H9 (cell line): ENCODE measurements around the gene CBLL1. TPM values are rescaled to one million over a fixed set of nuclear protein-coding genes. Genes with fewer than 3 reads are reported as not detected.

Experiments
- DNase-seq: peaks from one replicate; pipeline ENCODE4 v3.0.0-alpha.2; 2017
- H2AFZ ChIP-seq: one replicate; pipeline ENCODE4 v1.6.1; 2013; ENCODE audit warnings: mild to moderate bottlenecking, low read length, control low read depth, moderate library complexity
- H2AK5ac ChIP-seq: 2 replicates; pipeline ENCODE4 v1.6.1; 2013; ENCODE audit warnings: low read length, control low read depth, mixed read lengths; ENCODE audit not compliant: insufficient read length
- H2BK120ac ChIP-seq: one replicate; pipeline ENCODE4 v1.6.1; 2013; ENCODE audit warnings: low read depth, mild to moderate bottlenecking, low read length, control low read depth, inconsistent platforms; ENCODE audit not compliant: poor library complexity, severe bottlenecking
- H2BK12ac ChIP-seq: 2 replicates; pipeline ENCODE4 v1.6.1; 2013; ENCODE audit warnings: low read length, control low read depth, mixed read lengths, low read depth; ENCODE audit not compliant: insufficient read length
- H2BK15ac ChIP-seq: 2 replicates; pipeline ENCODE4 v1.6.1; 2013; ENCODE audit warnings: low read depth, low read length, control low read depth
- H2BK20ac ChIP-seq: one replicate; pipeline ENCODE4 v1.6.1; 2013; ENCODE audit warnings: low read depth, mild to moderate bottlenecking, low read length, control low read depth, inconsistent platforms; ENCODE audit not compliant: poor library complexity, severe bottlenecking
- H2BK5ac ChIP-seq: 2 replicates; pipeline ENCODE4 v1.6.1; 2013; ENCODE audit warnings: low read length, control low read depth, mixed read lengths; ENCODE audit not compliant: insufficient read length
- H3K14ac ChIP-seq: 2 replicates; pipeline ENCODE4 v1.6.1; 2013; ENCODE audit warnings: low read length, control low read depth; ENCODE audit not compliant: insufficient read depth
- H3K18ac ChIP-seq: 2 replicates; pipeline ENCODE4 v1.6.1; 2013; ENCODE audit warnings: low read depth, mild to moderate bottlenecking, mixed read lengths, low read length, control low read depth; ENCODE audit not compliant: insufficient read length
- H3K23ac ChIP-seq: 2 replicates; pipeline ENCODE4 v1.6.1; 2013; ENCODE audit warnings: low read length, control low read depth, mixed read lengths, low read depth; ENCODE audit not compliant: insufficient read length
- H3K23me2 ChIP-seq: 2 replicates; pipeline ENCODE4 v1.6.1; 2013; ENCODE audit warnings: low read depth, mild to moderate bottlenecking, mixed read lengths, low read length, control low read depth; ENCODE audit not compliant: insufficient read length, poor library complexity, severe bottlenecking
- H3K27ac ChIP-seq: 2 replicates; pipeline ENCODE4 v1.5.1; 2013; ENCODE audit warnings: low read length, control low read depth, mixed read lengths, low read depth; ENCODE audit not compliant: insufficient read length
- H3K27me3 ChIP-seq: 2 replicates; pipeline ENCODE4 v1.6.1; 2013; ENCODE audit warnings: low read length, control low read depth, inconsistent platforms; ENCODE audit not compliant: insufficient read depth
- H3K4ac ChIP-seq: 2 replicates; pipeline ENCODE4 v1.6.1; 2013; ENCODE audit warnings: low read depth, mild to moderate bottlenecking, control low read depth, inconsistent platforms, low read length, moderate library complexity
- H3K4me1 ChIP-seq: 2 replicates; pipeline ENCODE4 v1.6.1; 2013; ENCODE audit warnings: low read length, control low read depth, inconsistent platforms; ENCODE audit not compliant: insufficient read depth
- H3K4me2 ChIP-seq: 2 replicates; pipeline ENCODE4 v1.6.1; 2013; ENCODE audit warnings: low read length, control low read depth, mixed read lengths; ENCODE audit not compliant: insufficient read length, insufficient read depth
- H3K56ac ChIP-seq: 2 replicates; pipeline ENCODE4 v1.6.1; 2013; ENCODE audit warnings: low read depth, mild to moderate bottlenecking, mixed read lengths, low read length, control low read depth; ENCODE audit not compliant: insufficient read length
- H3K79me1 ChIP-seq: 2 replicates; pipeline ENCODE4 v1.6.1; 2013; ENCODE audit warnings: low read depth, mild to moderate bottlenecking, moderate library complexity, low read length, control low read depth, inconsistent platforms; ENCODE audit not compliant: insufficient read depth, poor library complexity, severe bottlenecking
- H3K79me2 ChIP-seq: 2 replicates; pipeline ENCODE4 v1.6.1; 2013; ENCODE audit warnings: low read length, control low read depth, inconsistent platforms; ENCODE audit not compliant: insufficient read depth
- H3K9ac ChIP-seq: 2 replicates; pipeline ENCODE4 v1.6.1; 2013; ENCODE audit warnings: low read length, control low read depth, mixed read lengths; ENCODE audit not compliant: insufficient read length; ENCODE audit errors: extremely low read depth
- H3K9me3 ChIP-seq: one replicate; pipeline ENCODE4 v1.6.1; 2013; ENCODE audit warnings: low read depth, low read length, inconsistent platforms; ENCODE audit not compliant: control insufficient read depth
- H3T11ph ChIP-seq: one replicate; pipeline ENCODE4 v1.6.1; 2013; ENCODE audit warnings: mild to moderate bottlenecking, low read length, control low read depth, inconsistent platforms
- H4K20me1 ChIP-seq: one replicate; pipeline ENCODE4 v1.6.1; 2013; ENCODE audit not compliant: control insufficient read depth, insufficient read length, insufficient read depth
- H4K5ac ChIP-seq: 2 replicates; pipeline ENCODE4 v1.6.1; 2013; ENCODE audit warnings: low read depth, mild to moderate bottlenecking, mixed read lengths, low read length, control low read depth; ENCODE audit not compliant: insufficient read length
- H4K8ac ChIP-seq: replicated peaks from 2 replicates; pipeline ENCODE4 v1.6.1; 2013; ENCODE audit warnings: low read length, control low read depth, mixed read lengths, low read depth; ENCODE audit not compliant: insufficient read length
- H4K91ac ChIP-seq: 2 replicates; pipeline ENCODE4 v1.6.1; 2013; ENCODE audit warnings: low read depth, mild to moderate bottlenecking, moderate library complexity, mixed read lengths, low read length, control low read depth; ENCODE audit not compliant: insufficient read length
- H3K27ac Mint-ChIP-seq, 3 experiments: 2 replicates in 2 of 3; 3 replicates in 1 of 3; pipeline ENCODE4 v1.8.0; 2020 to 2021; ENCODE audit warnings: mixed read lengths in 3 of 3, mild to moderate bottlenecking in 1 of 3, moderate library complexity in 1 of 3
- H3K27me3 Mint-ChIP-seq: 2 replicates; pipeline ENCODE4 v1.8.0; 2021; ENCODE audit warnings: low read depth, mild to moderate bottlenecking, moderate library complexity, mixed read lengths
- H3K36me3 Mint-ChIP-seq, 3 experiments: 2 replicates in 2 of 3; 3 replicates in 1 of 3; pipeline ENCODE4 v1.8.0; 2020 to 2021; ENCODE audit warnings: low read depth in 3 of 3, mixed read lengths in 3 of 3; ENCODE audit not compliant: insufficient read depth in 1 of 3
- H3K4me1 Mint-ChIP-seq, 2 experiments: 2 replicates each; pipeline ENCODE4 v1.8.0; 2020; ENCODE audit warnings: mixed read lengths in 2 of 2
- H3K4me3 Mint-ChIP-seq, 2 experiments: 2 replicates in 1 of 2; 3 replicates in 1 of 2; pipeline ENCODE4 v1.8.0; 2020 to 2021; ENCODE audit warnings: mild to moderate bottlenecking in 2 of 2, mixed read lengths in 2 of 2, moderate library complexity in 1 of 2
- H3K9me3 Mint-ChIP-seq, 2 experiments: 2 replicates in 1 of 2; 3 replicates in 1 of 2; pipeline ENCODE4 v1.8.0; 2020; ENCODE audit warnings: mild to moderate bottlenecking in 2 of 2, mixed read lengths in 2 of 2, moderate library complexity in 1 of 2
- CTCF ChIP-seq: fragments of 200-600 bp; sonication (generic); conservative IDR thresholded peaks from 3 replicates; pipeline ENCODE4 v1.8.0; 2021; ENCODE audit warnings: antibody characterized with exemption, mild to moderate bottlenecking
- WGBS: extraction: QIAGEN DNeasy Blood & Tissue Kit; methylation state at CpG from one replicate; pipeline ENCODE4 v1.1.7; 2013; ENCODE audit warnings: missing lambda C conversion rate, low lambda C conversion rate, mixed read lengths; ENCODE audit not compliant: insufficient read length; ENCODE audit errors: extremely low coverage; 5-methylcytosine and 5-hydroxymethylcytosine counted together
- total RNA-seq: library from RNA; stranded (reverse); gene quantifications from 2 replicates; pipeline ENCODE4 v1.2.1, GENCODE V29; 2021

CBLL1 gene
- total RNA-seq, 1 experiment from 2014 or later = 32.2 TPM

- WGBS = no CpG with 5 or more reads among the region's 1 CpG
- Histone ChIP-seq H3K9ac (no peak overlapping the region), H3K23me2 (no peaks in the 10 kb centered on the region), H3T11ph (no peak overlapping the region), H3K27ac (no peak overlapping the region), H3K79me1 (no peaks in the 10 kb centered on the region), H4K5ac (no peak overlapping the region), H3K56ac (no peak overlapping the region), H3K4ac (no peak overlapping the region), H2AK5ac (no peak overlapping the region), H4K8ac (no peak overlapping the region), H3K23ac (no peak overlapping the region), H2BK15ac (no peak overlapping the region), H2AFZ (no peak overlapping the region), H3K18ac (no peak overlapping the region), H2BK5ac (no peak overlapping the region), H3K4me2 (no peak overlapping the region), H3K27me3 (no peaks in the 10 kb centered on the region), H2BK20ac (no peak overlapping the region), H2BK12ac (no peak overlapping the region), H3K14ac (no peak overlapping the region), H4K91ac (no peak overlapping the region), H3K79me2 (no peaks in the 10 kb centered on the region), H2BK120ac (no peak overlapping the region), H3K4me1 (peaks cover 5% of the 10 kb centered on the region; the same call in 1 of the 2 replicates), H3K9me3 (no peaks in the 10 kb centered on the region), H4K20me1 (no peaks in the 10 kb centered on the region)
- no peak for TF ChIP-seq CTCF
- H3K27me3 Mint-ChIP-seq = no peaks in the 10 kb centered on the region
- H3K36me3 Mint-ChIP-seq = no peaks in the 10 kb centered on the region
- H3K4me1 Mint-ChIP-seq = peaks cover 19 to 22% of the 10 kb centered on the region in 2 experiments
- H3K9me3 Mint-ChIP-seq = no peaks in the 10 kb centered on the region
- no peak for DNase-seq
- no peak overlapping the region for H3K4me3 Mint-ChIP-seq
- no peak overlapping the region for H3K27ac Mint-ChIP-seq
Observed at GRCh38 chr7:107783648-107784047, 39.7 kb downstream of the CBLL1 start.
